Measurements from ENCODE around the gene SLC5A3.

The SLC5A3 gene

GRCh38 chr21:34071683-34072082 is 1.7 kb upstream of the SLC5A3 start:
- DNase-seq (ENCODE audit: low spot score) = no peak

DNA sequence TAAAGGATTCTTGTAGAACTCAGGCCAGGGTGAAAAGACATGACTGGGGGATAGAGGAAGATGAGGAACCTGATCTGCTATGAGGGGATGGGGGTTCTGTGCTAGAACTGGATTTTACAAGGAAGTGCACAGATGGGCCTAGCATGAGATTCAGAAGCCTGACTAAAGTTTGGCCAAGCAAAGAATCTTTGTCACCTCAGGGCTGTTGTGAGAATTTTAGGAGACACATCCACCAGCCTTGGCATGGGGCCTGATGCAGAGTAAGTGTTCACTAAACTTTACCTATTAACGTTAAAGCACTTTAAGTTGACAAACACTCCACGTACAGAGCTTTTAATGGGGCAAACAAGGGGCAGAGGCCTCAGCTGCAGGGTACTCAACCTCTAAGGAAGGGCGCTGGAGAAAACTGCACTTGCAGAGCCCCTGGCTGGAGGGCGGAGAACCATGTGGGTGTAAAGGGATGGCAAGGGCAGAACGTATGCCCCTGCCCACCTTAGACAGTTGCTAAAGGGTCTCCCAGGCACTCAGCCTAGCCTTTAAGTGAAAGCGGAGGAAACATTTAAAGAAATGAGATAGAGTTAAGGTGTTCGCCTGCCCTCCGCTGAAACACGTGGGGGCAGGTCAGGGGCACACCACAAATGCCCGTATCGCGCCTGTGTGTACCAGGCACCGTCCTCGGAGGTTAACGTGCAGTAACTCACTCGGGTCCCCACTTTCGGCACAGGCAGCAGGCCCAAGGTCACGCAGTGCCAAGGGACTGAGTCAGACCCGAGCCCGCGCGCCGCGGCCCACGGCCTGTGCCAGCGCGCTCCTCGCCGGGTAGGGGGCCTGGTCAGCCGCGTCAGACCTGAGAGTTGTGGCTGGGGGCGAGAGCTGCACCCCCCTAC is 990 bp upstream of the SLC5A3 start:
- DNase-seq (ENCODE audit: low spot score) = no peak

- DNase-seq (ENCODE audit: low spot score) = peak; percentile 43
These were observed 438 bp downstream of the SLC5A3 start for GRCh38 chr21:34073749-34074282.

- no peak for DNase-seq (ENCODE audit: low spot score)
These were observed 1.1 kb downstream of the SLC5A3 start for GRCh38 chr21:34074283-34075090.

DNA sequence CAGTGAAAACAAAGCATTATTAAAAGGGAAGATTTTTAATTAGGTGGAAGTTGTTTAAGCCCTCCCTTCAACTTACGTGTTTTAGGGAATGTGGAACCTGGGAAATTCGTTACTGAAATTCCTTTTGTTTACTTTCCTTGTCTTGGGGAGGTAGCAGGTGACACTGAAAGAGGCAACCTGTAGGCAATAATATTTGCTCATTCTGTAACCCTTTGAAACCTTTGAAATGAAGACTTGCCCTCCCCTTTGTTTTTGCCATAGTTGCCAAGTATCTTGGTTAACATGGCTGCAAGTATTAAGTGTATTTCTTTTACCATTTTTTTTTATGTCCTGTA is 1.7 kb downstream of the SLC5A3 start:
- no peak for DNase-seq (ENCODE audit: low spot score)

DNA sequence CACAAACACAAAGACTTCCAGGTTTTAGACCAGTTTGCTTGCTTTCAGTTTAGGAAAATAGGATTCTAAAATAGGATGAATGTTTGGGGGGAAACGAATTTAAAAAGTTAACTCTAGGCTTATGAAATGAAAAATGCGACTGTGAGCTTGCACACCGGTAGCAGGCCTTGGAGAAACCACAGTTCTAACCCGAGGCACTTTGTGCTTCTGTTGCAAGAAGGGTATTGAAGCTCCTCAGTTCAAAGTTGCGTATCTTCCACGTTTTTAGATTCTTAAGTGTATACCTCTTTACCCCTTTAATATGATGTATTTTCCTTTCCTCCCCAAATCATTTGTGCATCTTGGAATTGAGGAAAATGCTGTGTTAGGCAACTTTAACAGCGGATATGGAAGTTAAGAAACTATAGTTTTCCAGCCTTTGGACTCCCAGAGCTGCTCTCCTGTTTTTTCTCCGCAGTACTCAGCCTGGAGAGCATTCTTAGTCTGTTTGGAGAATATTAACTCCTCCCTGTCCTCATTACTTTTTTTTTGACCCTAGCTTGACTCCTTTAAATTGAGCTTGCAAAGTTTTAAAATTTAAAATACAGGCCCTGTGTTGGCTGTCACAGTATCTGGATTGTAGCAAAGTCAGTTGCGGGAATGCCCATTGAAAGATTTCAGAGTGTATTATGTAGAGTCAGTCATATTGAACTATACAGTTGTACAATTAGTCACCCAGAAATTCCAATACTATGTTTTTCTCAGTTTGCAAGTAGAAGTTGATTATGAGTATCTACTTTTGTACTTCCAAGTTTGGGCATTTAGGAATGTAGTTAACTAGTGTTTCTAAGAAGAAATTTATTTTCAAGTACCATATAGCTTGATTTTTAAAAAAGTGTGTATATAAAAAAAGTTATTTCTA is 2.6 kb downstream of the SLC5A3 start:
- no peak for DNase-seq (ENCODE audit: low spot score)

DNA sequence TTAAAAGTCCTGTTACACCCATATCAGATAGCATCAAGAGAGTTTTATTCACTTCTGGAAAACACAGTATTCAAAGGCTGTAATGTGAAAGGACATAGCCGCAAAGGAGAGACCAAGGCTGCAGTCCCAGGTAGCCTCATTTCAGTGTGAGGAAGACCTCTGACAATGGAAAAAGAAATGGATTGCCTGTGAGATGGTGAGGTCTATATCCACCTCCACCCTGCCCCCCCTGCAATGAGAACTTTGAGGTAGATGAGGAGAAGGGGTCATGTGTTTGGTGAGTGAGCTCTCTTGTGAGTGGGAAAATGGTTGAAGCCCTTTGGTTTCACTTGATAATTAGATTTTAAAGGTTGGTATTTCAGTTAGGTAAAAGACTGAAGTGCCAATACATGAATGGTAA is 3.5 kb downstream of the SLC5A3 start:
- no peak for DNase-seq (ENCODE audit: low spot score)

DNA sequence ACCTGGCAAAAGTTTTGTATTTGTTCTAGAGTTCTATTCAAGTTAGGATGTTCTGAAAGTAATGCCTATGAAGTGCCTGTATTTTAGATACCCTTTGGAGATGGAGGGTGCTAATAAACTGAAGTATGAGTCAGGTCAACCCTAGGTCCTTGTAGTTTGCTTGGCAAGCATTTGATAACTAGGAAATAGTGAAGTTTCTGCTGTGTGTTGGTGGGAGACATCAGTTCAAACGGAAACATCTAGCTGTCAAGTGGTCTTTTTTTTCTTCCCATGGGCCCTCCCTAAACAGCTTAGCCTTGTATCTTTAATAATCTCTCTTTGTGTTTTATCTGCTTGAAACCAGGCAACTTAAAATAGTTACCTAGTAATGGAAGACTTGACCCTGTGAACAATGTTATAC is 4.5 kb downstream of the SLC5A3 start:
- no peak for DNase-seq (ENCODE audit: low spot score)

GRCh38 chr21:34078915-34079314 is 5.5 kb downstream of the SLC5A3 start:
- DNase-seq (ENCODE audit: low spot score) = peak; percentile 43

- DNase-seq (ENCODE audit: low spot score) = no peak
These were observed 7.3 kb downstream of the SLC5A3 start for GRCh38 chr21:34080710-34081109.

DNA sequence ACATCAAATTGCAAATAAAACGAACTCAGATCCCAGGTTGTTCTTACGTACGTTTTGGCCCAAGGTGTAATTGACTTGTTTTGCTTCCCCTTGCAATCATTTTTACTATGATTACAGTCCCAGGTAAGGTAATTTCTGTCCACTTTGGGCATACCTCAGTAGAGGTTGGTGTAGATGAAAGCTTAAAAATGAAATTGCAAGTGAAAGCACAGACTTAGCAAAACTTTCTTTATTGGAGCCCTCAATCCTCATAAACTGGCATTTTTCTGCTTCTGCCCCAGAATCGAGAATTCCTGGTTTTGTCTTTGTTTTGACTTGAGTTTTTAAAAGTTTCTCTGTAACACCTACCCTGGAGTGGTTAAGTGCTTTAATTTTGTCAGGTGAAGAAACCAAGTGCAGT is 9.4 kb downstream of the SLC5A3 start:
- DNase-seq (ENCODE audit: low spot score) = no peak

DNA sequence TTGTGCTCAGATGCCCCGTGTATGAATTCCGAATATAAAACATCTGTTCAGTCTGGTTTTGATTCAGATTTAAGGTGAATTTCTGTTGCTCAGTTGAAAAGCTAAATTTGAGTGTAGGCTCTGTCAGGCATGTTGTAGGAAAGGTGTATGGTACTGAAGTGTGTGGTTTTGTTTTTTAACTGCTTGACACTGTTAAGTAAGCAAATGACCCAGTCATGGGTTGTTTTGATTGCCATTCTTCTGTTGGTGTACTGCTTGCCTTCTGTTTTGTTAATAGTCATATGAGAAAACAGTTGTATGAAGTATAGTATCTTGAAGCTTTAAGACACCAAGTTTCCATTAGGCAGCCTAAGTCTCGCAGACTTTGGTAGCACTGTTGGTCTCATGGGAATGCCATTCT is 10.0 kb downstream of the SLC5A3 start:
- DNase-seq (ENCODE audit: low spot score) = no peak

DNA sequence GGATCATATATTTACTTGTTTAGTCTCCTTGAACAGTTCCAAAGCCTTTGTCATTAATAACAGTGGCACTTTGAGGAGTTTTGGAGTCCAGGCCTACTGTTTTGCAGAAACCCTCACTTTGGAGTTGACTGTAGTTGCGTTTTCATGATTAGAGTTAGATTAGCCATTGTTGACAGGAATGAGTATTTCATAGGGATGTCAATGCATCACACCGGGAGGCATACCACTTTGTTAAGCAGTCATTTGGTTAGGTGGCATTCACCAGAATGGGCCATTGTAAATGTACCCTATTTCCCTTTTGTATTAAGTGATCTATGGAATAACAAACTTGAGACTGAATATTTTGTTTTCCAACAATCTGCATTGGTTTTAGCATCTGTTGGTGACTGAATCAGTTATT is 11.8 kb downstream of the SLC5A3 start:
- no peak for DNase-seq (ENCODE audit: low spot score)

GRCh38 chr21:34086887-34087306 is 13.5 kb downstream of the SLC5A3 start:
- peak; percentile 29 for DNase-seq (ENCODE audit: low spot score)

GRCh38 chr21:34088752-34089151 is 15.4 kb downstream of the SLC5A3 start:
- no peak for DNase-seq (ENCODE audit: low spot score)

DNA sequence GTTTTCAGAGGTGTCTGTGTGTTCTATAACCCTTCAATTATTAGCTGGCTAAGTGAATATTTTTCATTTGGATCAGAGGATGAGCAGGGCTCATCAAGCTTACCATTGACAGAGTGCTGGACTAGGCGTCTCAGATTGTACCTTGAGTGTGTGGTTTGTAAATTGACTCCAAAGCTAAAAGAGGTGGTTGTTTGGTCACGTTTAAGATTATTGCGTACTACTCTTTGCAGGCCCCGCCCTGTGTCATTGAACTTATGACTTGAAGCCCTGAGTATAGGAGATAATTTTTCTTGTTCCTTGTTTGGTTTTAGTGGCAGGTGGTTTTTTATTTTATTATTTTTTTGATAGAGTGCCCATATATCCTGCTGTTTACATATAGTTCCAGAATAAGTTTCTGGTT is 17.7 kb downstream of the SLC5A3 start:
- no peak for DNase-seq (ENCODE audit: low spot score)

- no peak for DNase-seq (ENCODE audit: low spot score)
These were observed 18.2 kb downstream of the SLC5A3 start for GRCh38 chr21:34091607-34092006.

GRCh38 chr21:34092262-34092921 is 19.0 kb downstream of the SLC5A3 start:
- no peak for DNase-seq (ENCODE audit: low spot score)

GRCh38 chr21:34093083-34093482 is 19.7 kb downstream of the SLC5A3 start:
- no peak for DNase-seq (ENCODE audit: low spot score)

- DNase-seq (ENCODE audit: low spot score) = no peak
These were observed 21.6 kb downstream of the SLC5A3 start for GRCh38 chr21:34094949-34095348.

- no peak for DNase-seq (ENCODE audit: low spot score)
These were observed 24.1 kb downstream of the SLC5A3 start for GRCh38 chr21:34097442-34097841.

- no peak for DNase-seq (ENCODE audit: low spot score)
These were observed 27.0 kb downstream of the SLC5A3 start for GRCh38 chr21:34100337-34100736.

Measured in CD4-positive, alpha-beta T cell treated with Interleukin-15 for 4 hours (primary cell).